Fibroblast of pulmonary artery (primary cell): ENCODE data around the gene KHSRP.

Experiments
- DNase-seq: peaks from one replicate; pipeline ENCODE4 v3.0.0-alpha.2; 2010; ENCODE audit warnings: low read depth
- H3K4me3 ChIP-seq: replicated peaks from 2 replicates; pipeline ENCODE4 v1.5.1; 2011; ENCODE audit warnings: low read depth, mild to moderate bottlenecking, control low read depth, low read length, moderate library complexity
- CTCF ChIP-seq: IDR thresholded peaks from 2 replicates; pipeline ENCODE4 v1.5.1; 2011; ENCODE audit warnings: mild to moderate bottlenecking, control low read depth, low read length, inconsistent platforms; ENCODE audit errors: missing control alignments

Gene KHSRP

GRCh38 chr19:6396305-6396704 lies 28.3 kb downstream of the KHSRP start:
- TF ChIP-seq CTCF = no peak
- no peak for DNase-seq
- no peak overlapping the region for H3K4me3 ChIP-seq

GRCh38 chr19:6394831-6395230 lies 29.8 kb downstream of the KHSRP start:
- no peak for DNase-seq
- no peak for TF ChIP-seq CTCF

GRCh38 chr19:6393983-6394412 lies 30.6 kb downstream of the KHSRP start:
- peak overlapping the region; percentile 92 for H3K4me3 ChIP-seq
- TF ChIP-seq CTCF = no peak
- DNase-seq = no peak

More at GRCh38 chr19:6394831-6395230, 29.8 kb downstream of the KHSRP start:
- H3K4me3 ChIP-seq = no peak overlapping the region

GRCh38 chr19:6393074-6393982 lies 31.3 kb downstream of the KHSRP start, which contains the start of gene GTF2F1:
GTF2F1 (minus strand) TSS chr19:6393164; CDS start chr19:6392995, 169 bp downstream.
- peak; percentile 23 for TF ChIP-seq CTCF
- peak; percentile 97 for DNase-seq
- peak within 1 kb of the TSS; percentile 92 for H3K4me3 ChIP-seq

- no peak for TF ChIP-seq CTCF
- peak overlapping the region; percentile 92 for H3K4me3 ChIP-seq
- DNase-seq = no peak
These were observed 32.2 kb downstream of the KHSRP start for GRCh38 chr19:6392221-6393073.

- DNase-seq = no peak
- no peak overlapping the region for H3K4me3 ChIP-seq
- no peak for TF ChIP-seq CTCF
These were observed 37.2 kb downstream of the KHSRP start for GRCh38 chr19:6387372-6387771.
